Measurements from ENCODE around the gene WDR17.

GRCh38 chr4:176038789-176039188, 26.9 kb upstream of the WDR17 start:
- TF ChIP-seq EZH2 (IDR thresholded peaks at IDR 0.05; ENCODE audit: low read length, unreplicated experiment) (no peak), EZH2phosphoT487 (IDR thresholded peaks at IDR 0.05; ENCODE audit: borderline replicate concordance, low read length) (no peak)
